Prostate gland (tissue), 2 donors: Measurements from ENCODE around the gene NEURL1. TPM values are rescaled to one million over a fixed set of nuclear protein-coding genes. Genes with fewer than 3 reads are reported as not detected.

Source experiments
- DNase-seq: peaks from one replicate; pipeline ENCODE4 v3.0.0-alpha.2; 2019; ENCODE audit warnings: low spot score
- H3K27ac ChIP-seq, 2 donors: fragments of 200-600 bp; sonication (generic); 2 replicates each; pipeline ENCODE4 v1.5.1; 2017 to 2019
- H3K27me3 ChIP-seq: fragments of 200-600 bp; sonication (generic); replicated peaks from 2 replicates; pipeline ENCODE4 v1.5.1; 2019; ENCODE audit not compliant: insufficient read depth
- H3K36me3 ChIP-seq, 2 donors: fragments of 200-600 bp; sonication (generic); 1 replicate in 1 of 2; 2 replicates in 1 of 2; pipeline versions ENCODE4 v1.5.1 to v1.8.1; 2017 to 2019
- H3K4me1 ChIP-seq: fragments of 200-600 bp; sonication (generic); replicated peaks from 2 replicates; pipeline ENCODE4 v1.5.1; 2019
- H3K4me3 ChIP-seq, 2 donors: fragments of 200-600 bp; sonication (generic); 2 replicates each; pipeline ENCODE4 v1.5.1; 2017 to 2019
- H3K9me3 ChIP-seq: fragments of 200-600 bp; sonication (generic); 2 replicates; pipeline ENCODE4 v1.5.1; 2017
- CTCF ChIP-seq, 4 experiments: fragments of 200-600 bp in 2 of 4; fragments of 450-650 bp in 2 of 4; sonication (generic) in 2 of 4; IDR thresholded peaks; 1 replicate in 3 of 4; 2 replicates in 1 of 4; pipeline ENCODE4 v1.5.1; 2016 to 2019; ENCODE audit warnings: antibody characterized with exemption in 4 of 4, mild to moderate bottlenecking in 2 of 4, moderate library complexity in 2 of 4
- POLR2A ChIP-seq: fragments of 450-650 bp; IDR thresholded peaks from one replicate; pipeline ENCODE4 v1.6.1; 2016; ENCODE audit warnings: antibody characterized with exemption, mild to moderate bottlenecking
- POLR2AphosphoS5 ChIP-seq: sonication (generic); formaldehyde crosslinking; IDR thresholded peaks from one replicate; pipeline ENCODE4 v1.6.1; 2017; ENCODE audit warnings: antibody characterized with exemption
- WGBS: methylation state at CpG from one replicate; pipeline ENCODE4 v1.1.5; 2018; 5-methylcytosine and 5-hydroxymethylcytosine counted together
- intact Hi-C: fragments of 100-400 bp; cut with DNase I; formaldehyde crosslinking; loops from one replicate; pipeline ENCODE4 v1.14.2; 2022
- total RNA-seq, 2 donors: library from RNA; depleted of rRNA; stranded (reverse); fragments of >200 nt; gene quantifications; one replicate each; pipeline ENCODE4 v1.1.0, GENCODE V29; 2016

Gene NEURL1
- total RNA-seq, 2 donors from 2014 or later, result 0.96 to 10.5 TPM

GRCh38 chr10:103456074-103456660 lies 37.3 kb upstream of the NEURL1 start:
- H3K4me3 ChIP-seq, result no peak overlapping the region
- intact Hi-C loops, result no loop called here
- no peaks in the 10 kb centered on the region for H3K27me3 ChIP-seq
- H3K9me3 ChIP-seq, result no peaks in the 10 kb centered on the region
- no peaks in the 10 kb centered on the region for H3K36me3 ChIP-seq
- 82% methylated on average over 9 of the region's 9 CpGs for WGBS
- TF ChIP-seq CTCF (IDR thresholded peaks at IDR 0.05), result no peak
- TF ChIP-seq POLR2AphosphoS5, result no peak
- TF ChIP-seq POLR2A, result no peak
- no peaks in the 10 kb centered on the region for H3K4me1 ChIP-seq
- no peak overlapping the region for H3K27ac ChIP-seq
- DNase-seq, result no peak

- 69% methylated on average over 7 of the region's 8 CpGs for WGBS
- Histone ChIP-seq H3K27me3 (no peaks in the 10 kb centered on the region), H3K9me3 (no peaks in the 10 kb centered on the region), H3K4me3 (no peak overlapping the region), H3K27ac (no peak overlapping the region), H3K36me3 (no peaks in the 10 kb centered on the region), H3K4me1 (no peaks in the 10 kb centered on the region)
- TF ChIP-seq POLR2AphosphoS5, result no peak
- TF ChIP-seq POLR2A, result no peak
- TF ChIP-seq CTCF (IDR thresholded peaks at IDR 0.05), result no peak
- intact Hi-C loops, result no loop called here
- no peak for DNase-seq
Measured at GRCh38 chr10:103457176-103457712, 36.3 kb upstream of the NEURL1 start.

- Histone ChIP-seq H3K4me1 (no peaks in the 10 kb centered on the region), H3K27me3 (no peaks in the 10 kb centered on the region), H3K36me3 (no peaks in the 10 kb centered on the region), H3K27ac (no peak overlapping the region), H3K4me3 (no peak overlapping the region), H3K9me3 (no peaks in the 10 kb centered on the region)
- no peak for DNase-seq
- 97% methylated on average over 39 of the region's 39 CpGs for WGBS
- intact Hi-C loops, result no loop called here
- TF ChIP-seq POLR2AphosphoS5 (no peak), CTCF (IDR thresholded peaks at IDR 0.05) (no peak), POLR2A (no peak)
Measured at GRCh38 chr10:103457896-103458583, 35.5 kb upstream of the NEURL1 start.

GRCh38 chr10:103458720-103459119 lies 34.8 kb upstream of the NEURL1 start, which contains the start of gene CALHM1:
TSS of gene CALHM1 (minus strand) at chr10:103458900. CDS start at chr10:103458751, 149 bp downstream.
- Histone ChIP-seq H3K36me3 (no peaks in the 10 kb centered on the region), H3K27me3 (no peaks in the 10 kb centered on the region), H3K27ac (no peak within 1 kb of the TSS), H3K9me3 (no peaks in the 10 kb centered on the region), H3K4me3 (no peak within 1 kb of the TSS), H3K4me1 (no peaks in the 10 kb centered on the region)
- no peak for TF ChIP-seq CTCF (IDR thresholded peaks at IDR 0.05)
- no peak for TF ChIP-seq POLR2A
- no peak for TF ChIP-seq POLR2AphosphoS5
- WGBS, result 62% methylated on average over 9 of the region's 9 CpGs
- intact Hi-C loops, result no loop called here
- DNase-seq, result no peak
